Ovary (tissue), 9 donors: Measurements from ENCODE around the gene MSTO1. TPM values are rescaled to one million over a fixed set of nuclear protein-coding genes. Genes with fewer than 3 reads are reported as not detected.
A peak's percentile ranks its signal among the peaks of the same experiment; 100 is the strongest.
"Not testable (repeated sequence)": the region's sequence is repeated elsewhere in the genome, so short reads cannot be mapped to it uniquely, and the experiment has no call there.

Experiments used
- DNase-seq, 5 donors: peaks; one replicate each; pipeline ENCODE4 v3.0.0-alpha.2; 2019 to 2020
- H3K27ac ChIP-seq, 2 donors: fragments of 200-600 bp; one replicate each; pipeline versions ENCODE4 v1.5.1 to v1.8.0; 2019 to 2022
- H3K27me3 ChIP-seq: fragments of 200-600 bp; one replicate; pipeline ENCODE4 v1.8.0; 2022
- H3K36me3 ChIP-seq: fragments of 200-600 bp; sonication (generic); one replicate; pipeline ENCODE4 v1.5.1; 2019
- H3K4me1 ChIP-seq: one replicate; pipeline ENCODE4 v1.8.1; 2013; ENCODE audit warnings: mild to moderate bottlenecking, moderate library complexity; ENCODE audit not compliant: insufficient read depth
- H3K4me3 ChIP-seq: fragments of 200-600 bp; sonication (generic); one replicate; pipeline ENCODE4 v1.5.1; 2017
- H3K9me3 ChIP-seq, 2 donors: fragments of 200-600 bp in 1 of 2; sonication (generic) in 1 of 2; one replicate each; pipeline versions ENCODE4 v1.5.1 to v1.8.1; 2013 to 2019; ENCODE audit warnings: mild to moderate bottlenecking in 1 of 2, moderate library complexity in 1 of 2
- CTCF ChIP-seq, 3 donors: fragments of 450-650 bp in 2 of 3; fragments of 200-600 bp in 1 of 3; IDR thresholded peaks; one replicate each; pipeline versions ENCODE4 v1.5.1 to v1.8.0; 2016 to 2022; ENCODE audit warnings: antibody characterized with exemption in 3 of 3, mild to moderate bottlenecking in 1 of 3
- EP300 ChIP-seq: sonication (generic); formaldehyde crosslinking; IDR thresholded peaks from one replicate; pipeline ENCODE4 v1.6.1; 2017; ENCODE audit warnings: antibody characterized with exemption
- POLR2A ChIP-seq: fragments of 450-650 bp; IDR thresholded peaks from one replicate; pipeline ENCODE4 v1.6.1; 2017; ENCODE audit warnings: antibody characterized with exemption, mild to moderate bottlenecking, moderate library complexity
- WGBS, 3 donors: extraction: QIAGEN DNeasy Blood & Tissue Kit in 1 of 3; methylation state at CpG; one replicate each; pipeline versions ENCODE4 v1.1.5 to v1.1.7; 2013 to 2017; 5-methylcytosine and 5-hydroxymethylcytosine counted together
- intact Hi-C, 4 donors: fragments of 100-400 bp; cut with DNase I; formaldehyde crosslinking; loops; one replicate each; pipeline versions ENCODE4 v1.11.0 to v1.15.1; 2022 to 2023
- polyA plus RNA-seq, 2 donors: library from polyadenylated mRNA; stranded (reverse); fragments of 200-250 nt in 1 of 2; fragments of 350-450 nt in 1 of 2; fragmentation: Illumina TruSeq in 1 of 2; extraction: RNeasy Lipid Tissue Mini Kit (QIAGEN cat#74804) in 1 of 2; gene quantifications; one replicate each; pipeline ENCODE4 v1.2.3, GENCODE V29; 2013 to 2014
- total RNA-seq, 7 donors: library from RNA; depleted of rRNA in 2 of 7; stranded (reverse); fragments of >200 nt in 2 of 7; fragmentation: NEBNext Ultra II Directional in 3 of 7; extraction: Animal tissue kit (Norgen Biotek cat#: 25700) in 3 of 7; gene quantifications; one replicate each; pipeline versions ENCODE4 v1.1.0 to v1.2.4, GENCODE V29; 2016 to 2023
- donor health status: DM: no; HTN: no; CAD: no; lungs with moderate emphysema.
- donor health status: DM: no; HTN: no; CAD: no.
- donor health status: Bipolar disorder and iron deficiency.
- donor health status: DM: yes; HTN: yes; CAD: no.
- donor health status: DM: no; HTN: no; CAD: no.
- donor health status: DM: yes; HTN: yes; CAD: no.

The MSTO1 gene
- total and polyA plus RNA-seq, 9 donors: 13.8 to 96.2 (median 51.3) TPM

- no peaks in the 10 kb centered on the region for H3K36me3 ChIP-seq
- 31 to 34% (median 33%) methylated on average over 6 of the region's 6 CpGs for WGBS, 3 donors
- H3K9me3 ChIP-seq: no peaks in the 10 kb centered on the region
- no peak overlapping the region for H3K27ac ChIP-seq
- no peak for DNase-seq
- intact Hi-C loops: loop anchor here in 1 of 4 donors (5.0 to 10.0 kb wide), 2 partner anchors 339 to 417 kb away; partner anchors contain the start of genes KRTCAP2 and TRIM46
- no peaks in the 10 kb centered on the region for H3K4me1 ChIP-seq
- H3K4me3 ChIP-seq: no peak overlapping the region
- H3K27me3 ChIP-seq: no peaks in the 10 kb centered on the region
- TF ChIP-seq EP300: no peak
- no peak for TF ChIP-seq POLR2A
- peak; percentile 21 to 46 (median 34) for TF ChIP-seq CTCF (IDR thresholded peaks at IDR 0.05)
Observed at GRCh38 chr1:155591770-155592169, 18.2 kb upstream of the MSTO1 start.

GRCh38 chr1:155595877-155596474 lies 14.0 kb upstream of the MSTO1 start:
- H3K36me3 ChIP-seq, DNase-seq, H3K4me1 ChIP-seq, H3K27ac ChIP-seq, H3K9me3 ChIP-seq, H3K4me3 ChIP-seq, H3K27me3 ChIP-seq: not testable (repeated sequence)
- intact Hi-C loops: loop anchor here in 1 of 4 donors (10.0 kb wide), 1 partner anchor 421 kb away; the partner anchor contains the start of genes KRTCAP2 and TRIM46
- WGBS, 3 donors: 39 to 47% (median 40%) methylated on average over 3 of the region's 3 CpGs

GRCh38 chr1:155596864-155597263 lies 13.2 kb upstream of the MSTO1 start:
- Histone ChIP-seq H3K36me3 (no peaks in the 10 kb centered on the region), H3K27me3 (no peaks in the 10 kb centered on the region), H3K9me3 (no peaks in the 10 kb centered on the region), H3K4me3 (no peak overlapping the region), H3K27ac (no peak overlapping the region), H3K4me1 (peaks cover 2% of the 10 kb centered on the region)
- WGBS, 3 donors: 95 to 97% (median 95%) methylated on average over 5 of the region's 5 CpGs
- intact Hi-C loops: loop anchor here in 1 of 4 donors (10.0 kb wide), 1 partner anchor 422 kb away; the partner anchor contains the start of genes KRTCAP2 and TRIM46
- DNase-seq: no peak
- TF ChIP-seq CTCF (IDR thresholded peaks at IDR 0.05) (no peak), POLR2A (no peak), EP300 (no peak)

- H3K27me3 ChIP-seq: no peaks in the 10 kb centered on the region
- H3K27ac ChIP-seq: no peak overlapping the region
- 1 to 5% (median 1%) methylated on average over 12 of the region's 12 CpGs for WGBS, 3 donors
- peak in 1 of 5 donors; percentile 18 for DNase-seq
- peaks cover 2% of the 10 kb centered on the region for H3K4me1 ChIP-seq
- no peak for TF ChIP-seq EP300
- no peak for TF ChIP-seq CTCF (IDR thresholded peaks at IDR 0.05)
- TF ChIP-seq POLR2A: no peak
- H3K9me3 ChIP-seq: no peaks in the 10 kb centered on the region
- H3K4me3 ChIP-seq: no peak overlapping the region
- intact Hi-C loops: loop anchor here in 1 of 4 donors (10.0 kb wide), 1 partner anchor 424 kb away; the partner anchor contains the start of genes KRTCAP2 and TRIM46
- no peaks in the 10 kb centered on the region for H3K36me3 ChIP-seq
Observed at GRCh38 chr1:155598842-155599331, 11.1 kb upstream of the MSTO1 start.

- H3K36me3 ChIP-seq, H3K4me3 ChIP-seq, H3K27ac ChIP-seq, H3K9me3 ChIP-seq, DNase-seq, H3K27me3 ChIP-seq, H3K4me1 ChIP-seq: not testable (repeated sequence)
- intact Hi-C loops: loop anchor here in 1 of 4 donors (10.0 kb wide), 1 partner anchor 425 kb away; the partner anchor contains the start of genes KRTCAP2 and TRIM46
- 11 to 19% (median 13%) methylated on average over 12 of the region's 12 CpGs for WGBS, 3 donors
Observed at GRCh38 chr1:155599828-155600572, 10.0 kb upstream of the MSTO1 start.
